HG03097 (cell line): ENCODE measurements around the gene TTLL6.

Experiments
- ATAC-seq: cut with Tn5 transposase; IDR thresholded peaks from one replicate; pipeline ENCODE4 v1.9.1; 2021; ENCODE audit not compliant: unreplicated experiment, low FRiP score

TTLL6 gene

GRCh38 chr17:48740537-48740936 lies 76.5 kb downstream of the TTLL6 start:
- no peak for ATAC-seq

DNA sequence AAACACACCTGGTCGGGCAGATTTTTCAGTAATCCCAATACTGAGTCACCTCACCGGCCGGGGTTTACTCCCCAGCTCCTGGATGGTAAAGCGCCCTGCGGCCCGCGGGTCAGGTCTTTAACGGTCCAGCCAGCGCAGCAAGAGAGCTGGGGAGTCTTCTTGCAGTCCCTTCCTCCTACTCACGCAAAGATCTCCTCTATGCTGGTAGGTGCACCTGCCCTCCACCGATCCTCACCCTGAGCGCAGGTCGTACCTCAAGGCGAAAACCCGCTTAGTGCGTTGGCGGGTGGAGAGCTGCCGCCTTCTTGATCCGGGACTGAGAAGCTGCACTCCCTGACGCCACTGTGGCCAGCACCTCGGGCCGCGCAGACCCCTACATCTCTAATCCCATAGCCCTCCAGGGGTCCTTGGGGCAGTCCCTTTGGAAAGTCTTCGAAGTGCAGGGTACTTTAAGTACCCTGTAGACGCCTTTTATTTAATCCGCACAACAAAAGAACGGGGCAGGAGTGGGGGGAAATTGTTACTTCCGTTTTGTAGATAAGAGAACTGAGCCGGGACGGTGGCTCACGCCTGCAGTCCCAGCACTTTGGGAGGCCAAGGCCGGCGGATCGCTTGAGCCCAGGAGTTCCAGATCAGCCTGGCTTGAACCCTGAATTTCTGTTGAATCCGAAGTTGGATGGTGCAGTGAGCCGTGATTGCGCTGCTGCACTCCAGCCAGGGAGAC lies 78.1 kb downstream of the TTLL6 start:
- no peak for ATAC-seq

- ATAC-seq: no peak
These were observed 78.6 kb downstream of the TTLL6 start for GRCh38 chr17:48738424-48738802.

DNA sequence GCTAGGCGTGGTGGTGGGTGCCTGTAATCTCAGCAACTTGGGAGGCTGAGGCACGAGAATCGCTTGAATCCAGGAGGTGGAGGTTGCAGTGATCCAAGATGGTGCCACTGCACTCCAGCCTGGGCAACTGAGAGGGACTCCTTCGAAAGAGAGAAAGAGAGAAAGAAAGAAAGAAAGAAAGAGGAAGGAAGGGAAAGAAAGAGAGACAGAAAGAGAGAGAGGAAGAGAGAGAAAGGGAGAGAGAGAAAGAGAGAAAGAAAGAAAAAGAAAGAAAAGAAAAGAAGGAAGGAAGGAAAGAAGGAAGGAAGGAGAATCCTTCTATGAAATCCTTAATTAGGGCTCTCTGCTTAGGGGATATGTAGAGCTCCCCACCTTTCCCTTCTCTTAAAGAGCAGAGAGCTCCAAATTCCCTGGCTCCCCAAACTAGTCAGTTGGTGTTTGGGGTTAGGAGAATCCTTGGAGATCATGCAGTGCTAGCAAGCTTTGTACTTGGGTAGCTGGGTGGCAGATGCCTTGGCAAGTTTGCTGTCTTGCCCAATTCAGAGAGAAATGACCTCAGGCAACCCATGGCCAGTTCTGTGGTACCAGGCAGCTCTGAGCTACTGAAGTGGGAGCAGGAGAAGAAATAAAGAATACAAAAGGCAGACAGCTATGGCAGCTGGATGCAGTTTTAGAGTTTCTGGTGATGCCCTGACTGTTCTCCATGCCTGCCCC lies 79.5 kb downstream of the TTLL6 start:
- no peak for ATAC-seq

DNA sequence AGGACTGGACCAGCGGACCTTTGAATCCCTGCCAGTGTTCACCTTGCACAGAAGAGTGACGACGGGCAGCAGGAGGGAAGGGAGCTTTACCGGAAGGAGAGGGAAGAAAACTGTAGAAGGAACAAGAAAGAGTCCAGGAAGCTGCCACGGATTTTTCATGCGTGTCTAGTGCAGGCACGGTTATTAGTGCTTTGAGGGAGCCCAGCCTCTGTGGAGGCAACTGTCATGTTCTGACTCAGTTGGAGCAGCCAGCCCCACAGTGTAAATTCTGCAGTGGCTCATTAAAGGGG lies 82.0 kb downstream of the TTLL6 start:
- ATAC-seq: no peak

DNA sequence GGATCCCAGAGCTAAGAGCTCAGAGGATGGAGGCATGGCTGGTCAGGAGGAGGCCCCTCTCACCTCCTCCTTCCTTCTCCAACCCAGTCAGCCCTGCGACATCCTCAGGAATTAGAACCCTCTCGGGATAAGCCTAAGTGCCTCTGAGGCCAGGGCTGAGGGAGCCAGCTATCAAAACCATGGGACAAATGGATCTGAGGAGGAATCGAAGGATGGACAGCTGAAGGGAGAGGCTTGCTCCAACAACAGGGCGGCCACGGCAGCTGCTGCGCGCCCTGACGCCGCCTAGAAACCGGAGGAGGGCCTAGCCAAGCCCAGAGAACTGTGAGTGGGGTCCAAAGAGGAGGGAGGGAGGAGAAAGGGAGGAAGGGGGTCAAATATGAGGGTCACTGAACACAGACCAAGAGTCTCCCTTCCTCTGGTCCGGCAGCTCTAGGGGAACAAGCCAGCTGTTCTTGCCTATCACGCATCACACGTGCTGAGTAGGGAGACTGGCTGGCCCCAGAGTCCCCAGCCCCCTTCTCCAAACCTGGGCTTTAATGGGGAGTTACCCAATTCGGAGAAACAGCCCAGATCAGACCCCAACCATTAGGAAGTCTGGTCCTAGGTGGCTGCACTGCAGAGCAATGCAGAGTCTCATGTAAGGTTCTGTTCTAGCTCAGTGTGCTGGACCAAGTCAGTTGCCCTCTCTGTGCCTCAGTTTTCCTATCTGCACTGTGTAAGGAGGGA lies 82.5 kb downstream of the TTLL6 start:
- ATAC-seq: no peak

GRCh38 chr17:48733632-48734328 lies 83.2 kb downstream of the TTLL6 start:
- no peak for ATAC-seq

DNA sequence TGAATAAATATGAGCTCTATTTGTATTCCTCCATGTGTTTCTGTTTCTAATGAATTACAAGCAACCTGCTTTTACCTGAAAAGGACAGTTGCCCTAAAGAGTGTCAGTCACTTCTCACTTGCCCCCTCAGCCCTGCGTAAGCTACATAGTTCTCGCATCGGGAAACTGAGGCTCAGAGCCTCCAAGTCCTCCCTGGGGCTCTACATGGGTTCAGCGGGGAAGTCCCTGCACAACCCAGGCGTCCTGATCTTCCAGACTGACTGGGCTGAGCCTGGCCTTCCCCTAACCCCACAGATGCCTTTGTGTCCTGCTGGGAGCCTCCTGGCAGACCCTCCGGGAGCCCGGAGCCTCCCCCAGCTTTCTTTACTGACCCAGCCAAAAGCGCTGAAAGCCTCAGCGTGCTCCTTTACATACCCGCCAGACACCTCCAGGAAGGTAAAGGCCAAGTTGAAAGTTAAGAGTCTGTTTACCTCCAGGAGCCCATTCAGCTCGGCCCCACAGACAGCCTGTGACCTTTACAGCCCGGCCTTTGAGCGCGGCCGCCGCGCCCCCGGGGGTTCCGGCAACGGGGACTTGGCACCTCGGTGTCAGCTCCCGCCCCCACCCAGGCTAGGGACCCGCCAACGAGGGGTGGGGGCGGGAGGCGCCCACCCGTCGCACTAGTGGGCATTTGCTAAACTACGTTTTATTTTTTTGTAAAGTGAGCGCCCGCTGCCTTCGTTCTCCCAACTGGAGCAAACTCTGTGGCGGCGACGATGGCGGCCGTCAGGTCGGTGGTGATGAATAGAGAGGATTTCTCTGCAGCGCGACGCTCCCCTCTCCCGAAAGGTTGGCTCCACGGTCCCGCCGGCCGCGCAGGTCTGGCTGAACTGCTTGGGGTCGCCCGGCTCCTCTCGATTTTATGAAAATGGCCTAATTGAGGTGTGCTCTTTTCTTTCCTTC lies 84.1 kb downstream of the TTLL6 start:
- no peak for ATAC-seq

DNA sequence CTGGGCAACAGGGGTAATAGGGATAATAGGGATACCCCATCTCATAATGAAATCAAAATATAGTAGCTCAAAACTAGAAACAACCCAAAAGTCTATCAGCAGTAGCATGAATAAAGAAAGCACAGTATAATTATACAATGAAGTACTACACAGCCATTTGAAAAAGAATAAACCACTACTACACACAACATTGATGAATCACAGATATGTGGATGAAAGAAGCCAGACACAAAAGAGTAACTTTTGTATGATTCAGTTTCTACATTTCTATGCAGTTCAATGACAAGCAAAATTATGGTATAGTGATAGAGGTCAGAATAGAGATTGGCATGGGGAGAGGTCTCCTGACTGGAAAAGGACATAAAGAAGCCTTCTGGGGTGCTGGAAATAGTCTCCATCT lies 85.7 kb downstream of the TTLL6 start:
- no peak for ATAC-seq

DNA sequence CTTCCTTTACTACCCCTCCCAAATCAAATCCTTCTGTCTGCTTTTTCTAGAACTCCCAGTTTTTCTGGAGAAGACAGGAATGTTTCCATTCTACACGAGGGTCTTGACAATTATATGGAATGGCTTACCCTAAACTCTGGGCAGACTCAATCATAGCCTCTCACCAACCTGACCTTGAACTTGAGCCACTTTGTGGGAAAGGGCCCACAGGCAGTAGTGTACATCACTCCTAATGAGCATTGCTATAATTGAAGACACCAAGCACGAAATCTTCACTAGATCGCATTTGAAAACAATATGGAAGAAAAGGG lies 86.8 kb downstream of the TTLL6 start:
- ATAC-seq: no peak

DNA sequence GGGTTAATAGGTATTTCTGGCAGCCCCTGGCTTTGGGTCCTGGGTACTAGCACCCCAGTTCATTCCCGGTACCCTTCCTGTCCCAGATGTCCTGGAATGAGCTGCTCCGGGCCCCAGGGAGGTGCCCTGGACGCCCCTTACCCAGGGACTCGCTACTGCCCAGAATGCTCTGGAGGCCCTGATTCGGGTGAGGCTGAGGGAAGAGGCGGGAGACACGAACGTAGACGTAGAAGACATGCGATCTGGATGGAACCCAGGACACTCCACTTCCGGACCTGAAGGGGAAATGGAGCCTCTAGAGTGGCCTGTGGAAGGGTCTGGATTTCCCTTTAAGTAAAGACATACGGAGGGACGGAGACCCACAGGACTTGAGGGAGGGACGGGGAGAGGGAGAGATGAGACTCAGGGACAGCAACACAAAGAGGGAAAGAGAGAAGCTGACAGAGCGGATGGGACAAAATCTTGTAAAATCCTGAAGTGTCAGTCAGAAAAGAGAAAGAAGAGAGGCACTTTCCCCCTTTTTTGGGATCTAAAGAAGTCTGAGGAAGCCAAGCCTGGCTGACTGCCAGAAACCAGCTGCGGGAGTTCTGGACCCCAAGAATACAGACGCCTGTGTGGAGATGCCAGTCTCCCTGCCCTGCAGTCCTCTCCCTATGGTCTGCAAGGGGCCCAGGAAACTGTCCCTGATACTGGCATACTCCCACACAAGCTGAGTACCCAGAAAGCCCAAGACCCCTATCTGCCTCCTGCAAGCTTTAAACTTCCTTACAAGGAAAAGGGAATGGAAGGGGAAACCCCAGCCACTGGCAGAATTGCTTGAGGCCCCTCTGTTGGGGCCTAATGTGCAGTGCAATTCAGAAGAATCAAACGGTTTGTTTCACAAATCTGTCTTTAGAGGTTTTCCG lies 87.4 kb downstream of the TTLL6 start:
- no peak for ATAC-seq

DNA sequence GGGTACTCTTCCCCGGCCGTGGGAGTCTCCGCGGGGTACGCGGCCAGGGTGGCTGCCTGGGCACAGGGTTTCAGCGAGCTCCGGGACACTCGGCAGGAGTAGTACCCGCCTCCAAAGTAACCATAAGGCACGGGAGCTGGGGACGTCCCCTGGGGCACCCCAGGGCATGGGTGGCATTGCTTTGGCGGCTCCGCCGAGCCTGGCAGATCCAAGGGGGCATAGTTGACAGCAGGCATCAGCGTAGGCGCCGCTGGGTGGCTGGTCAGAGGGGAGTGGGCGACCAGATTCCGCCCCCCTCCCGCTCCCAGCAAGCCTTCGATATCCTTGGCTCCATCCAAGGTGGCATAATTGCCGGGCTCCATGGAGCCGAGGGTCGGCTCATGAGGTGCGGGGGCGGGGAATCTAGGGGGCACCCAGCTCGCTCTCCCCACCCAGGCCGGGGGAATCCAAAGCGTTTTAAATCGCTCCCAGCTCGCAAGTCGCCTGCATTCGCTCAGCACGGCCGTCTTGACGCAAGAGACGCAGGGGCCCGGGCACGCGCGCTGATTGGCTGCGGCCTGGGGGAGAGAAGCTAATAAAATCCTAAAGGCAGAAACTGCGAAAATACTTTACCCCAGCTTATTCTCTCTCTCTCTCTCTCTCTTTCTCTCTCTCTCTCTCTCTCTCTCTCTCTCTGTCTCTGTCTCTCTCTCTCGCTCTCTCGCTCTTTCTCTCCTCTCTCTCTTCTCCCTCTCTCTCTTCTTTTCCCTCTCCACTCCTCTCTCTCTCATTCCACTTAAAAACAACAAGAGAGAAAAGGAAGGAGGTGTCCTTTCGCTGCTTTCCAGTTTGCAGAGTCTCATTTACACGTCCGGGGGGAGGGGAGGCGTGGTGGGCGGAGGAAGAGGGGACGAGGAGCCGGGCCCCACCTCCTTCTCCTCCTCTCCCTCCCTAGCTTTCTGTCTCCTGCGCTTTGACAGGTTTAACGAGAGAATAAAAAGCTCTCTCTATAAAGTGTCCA lies 88.5 kb downstream of the TTLL6 start, which contains the start of gene HOXB13:
HOXB13 (minus strand) TSS at position 519 of the 1,000 bp plus-strand sequence; CDS start at position 362, 157 bp downstream.
- no peak for ATAC-seq

DNA sequence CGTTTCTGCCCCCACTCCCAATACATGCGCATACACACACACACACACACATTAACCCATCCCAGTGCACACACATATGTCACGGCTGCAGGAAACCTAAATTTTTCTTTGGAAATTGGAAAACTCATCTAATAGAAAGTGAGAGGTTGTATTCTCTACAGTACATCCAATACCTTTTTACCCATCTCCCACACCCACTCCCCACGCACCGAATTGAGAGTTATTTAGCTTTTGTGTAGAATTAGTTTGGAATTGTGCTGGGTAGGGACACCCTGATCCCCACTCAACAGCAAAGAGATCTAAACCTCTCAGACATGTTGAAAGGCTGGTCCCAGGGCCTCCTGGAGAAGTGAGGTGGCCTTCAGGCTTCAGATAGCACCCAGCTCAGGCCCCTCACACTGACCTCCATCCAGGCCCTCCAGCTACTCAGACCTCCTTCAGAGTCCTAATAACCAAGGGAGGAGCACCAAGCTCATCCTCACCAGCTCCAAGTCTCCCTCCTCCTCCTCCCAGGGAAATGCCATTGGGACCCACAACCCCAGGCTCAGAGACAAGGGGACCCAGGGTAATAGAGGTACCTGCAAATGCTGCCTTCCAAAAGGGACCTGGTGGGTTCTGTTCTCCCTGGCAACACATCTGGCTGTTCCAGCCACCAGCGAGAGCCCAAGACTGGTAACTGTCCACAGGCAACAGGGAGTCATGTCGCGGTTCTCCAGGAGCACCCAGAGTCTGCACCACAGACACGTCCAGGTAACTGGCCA lies 89.4 kb downstream of the TTLL6 start:
- no peak for ATAC-seq

GRCh38 chr17:48726916-48727286 lies 90.1 kb downstream of the TTLL6 start:
- ATAC-seq: no peak

DNA sequence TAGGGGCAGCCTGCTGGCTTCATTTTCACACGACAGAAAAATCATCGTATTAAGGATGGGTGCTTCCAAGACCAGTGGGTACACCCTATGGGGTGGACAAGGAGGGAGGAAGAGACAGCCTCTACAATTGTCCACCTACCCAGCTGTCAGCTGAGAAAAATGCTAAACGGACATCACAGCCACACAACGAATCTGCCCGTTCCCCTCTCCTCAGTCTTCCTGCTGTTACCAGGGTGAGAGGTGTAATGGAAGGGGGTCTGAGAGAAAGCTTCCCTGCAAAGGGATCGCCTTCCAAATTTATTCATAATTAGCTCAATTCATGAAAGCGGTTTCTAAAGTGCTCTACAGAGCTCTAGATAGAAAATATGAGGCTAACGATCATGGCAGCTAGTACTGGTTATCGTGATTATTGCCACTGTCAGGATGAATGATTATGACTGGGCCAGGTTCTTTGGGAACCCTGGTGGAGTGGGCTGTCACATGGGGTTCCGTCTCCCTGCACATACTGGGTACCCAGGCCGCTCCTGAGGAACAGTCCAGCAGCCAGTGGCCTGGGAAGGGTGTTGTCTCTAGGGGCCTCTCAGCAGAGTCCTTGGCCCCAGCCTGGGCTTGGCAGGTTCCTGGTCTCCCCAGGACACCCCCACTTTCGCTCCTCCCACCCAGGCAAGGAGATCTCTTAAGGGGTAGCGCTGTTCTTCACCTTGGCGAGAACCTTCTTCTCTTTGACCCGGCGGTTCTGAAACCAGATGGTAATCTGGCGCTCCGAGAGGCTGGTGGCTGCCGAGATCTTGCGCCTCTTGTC lies 90.7 kb downstream of the TTLL6 start:
- ATAC-seq: no peak

- no peak for ATAC-seq
These were observed 91.6 kb downstream of the TTLL6 start for GRCh38 chr17:48725288-48726064.
